Stomach (tissue), 9 donors: ENCODE results near the gene NEU2. TPM values are rescaled to one million over a fixed set of nuclear protein-coding genes. Genes with fewer than 3 reads are reported as not detected.

Experiments used
- DNase-seq, 2 donors: peaks; one replicate each; pipeline versions ENCODE4 v3.0.0 to v3.0.0-alpha.2; 2013 to 2019
- H3K27ac ChIP-seq, 5 donors: fragments of 200-600 bp in 4 of 5; sonication (generic) in 4 of 5; one replicate each; pipeline ENCODE4 v1.5.1; 2013 to 2019; ENCODE audit warnings: mild to moderate bottlenecking in 1 of 5, moderate library complexity in 1 of 5
- H3K27me3 ChIP-seq, 3 donors: fragments of 200-600 bp; sonication (generic); one replicate each; pipeline ENCODE4 v1.5.1; 2017 to 2019; ENCODE audit warnings: mixed run types in 1 of 3
- H3K36me3 ChIP-seq, 4 donors: fragments of 200-600 bp; sonication (generic); 1 replicate in 3 of 4; 2 replicates in 1 of 4; pipeline ENCODE4 v1.5.1; 2016 to 2019
- H3K4me1 ChIP-seq, 4 donors: fragments of 200-600 bp; sonication (generic); one replicate each; pipeline ENCODE4 v1.5.1; 2016 to 2019
- H3K4me3 ChIP-seq, 4 donors: fragments of 200-600 bp; sonication (generic) in 3 of 4; one replicate each; pipeline ENCODE4 v1.5.1; 2016 to 2019; ENCODE audit warnings: mild to moderate bottlenecking in 1 of 4
- H3K9me3 ChIP-seq, 4 donors: fragments of 200-600 bp; sonication (generic); one replicate each; pipeline ENCODE4 v1.5.1; 2016 to 2019
- CTCF ChIP-seq, 7 experiments: fragments of 450-650 bp in 4 of 7; fragments of 200-600 bp in 3 of 7; sonication (generic) in 3 of 7; IDR thresholded peaks; one replicate each; pipeline ENCODE4 v1.5.1; 2016 to 2019; ENCODE audit warnings: antibody characterized with exemption in 7 of 7, control low read depth in 2 of 7, mild to moderate bottlenecking in 1 of 7
- EP300 ChIP-seq: sonication (generic); formaldehyde crosslinking; IDR thresholded peaks from one replicate; pipeline ENCODE4 v1.6.1; 2017; ENCODE audit warnings: antibody characterized with exemption
- POLR2A ChIP-seq, 4 donors: fragments of 450-650 bp; IDR thresholded peaks; one replicate each; pipeline ENCODE4 v1.6.1; 2016; ENCODE audit warnings: antibody characterized with exemption in 4 of 4, control low read depth in 2 of 4, mild to moderate bottlenecking in 1 of 4, moderate library complexity in 1 of 4
- POLR2AphosphoS5 ChIP-seq, 3 donors: sonication (generic); formaldehyde crosslinking; IDR thresholded peaks; one replicate each; pipeline ENCODE4 v1.6.1; 2016; ENCODE audit warnings: antibody characterized with exemption in 3 of 3
- WGBS, 5 donors: extraction: QIAGEN DNeasy Blood & Tissue Kit in 3 of 5; methylation state at CpG; one replicate each; pipeline versions ENCODE4 v1.1.5 to v1.1.7; 2013 to 2018; 5-methylcytosine and 5-hydroxymethylcytosine counted together
- intact Hi-C: fragments of 100-400 bp; cut with DNase I; formaldehyde crosslinking; loops from one replicate; pipeline ENCODE4 v1.15.1; 2023; ENCODE audit warnings: low total_unique reads
- polyA plus RNA-seq, 3 donors: library from polyadenylated mRNA; stranded (reverse); fragments of 200-250 nt; gene quantifications; one replicate each; pipeline ENCODE4 v1.2.3, GENCODE V29; 2013
- total RNA-seq, 5 donors: library from RNA; depleted of rRNA; stranded (reverse); fragments of >200 nt; gene quantifications; one replicate each; pipeline versions ENCODE4 v1.1.0 to v1.2.3, GENCODE V29; 2014 to 2016
- donor health status: healthy with polysubstance abuse.
- donor health status: Bipolar disorder and iron deficiency.
- donor health status: healthy.

Gene NEU2
- total and polyA plus RNA-seq, 8 donors: not detected

- H3K9me3 ChIP-seq: no peaks in the 10 kb centered on the region
- TF ChIP-seq POLR2AphosphoS5 (IDR thresholded peaks at IDR 0.05) (no peak), EP300 (no peak), CTCF (IDR thresholded peaks at IDR 0.05) (no peak), POLR2A (IDR thresholded peaks at IDR 0.05) (no peak)
- H3K4me1 ChIP-seq: no peaks in the 10 kb centered on the region
- intact Hi-C loops: no loop called here
- no peak overlapping the region for H3K4me3 ChIP-seq
- peaks cover 0 to 12% (median 0%) of the 10 kb centered on the region in 3 donors for H3K27me3 ChIP-seq
- H3K27ac ChIP-seq: no peak overlapping the region
- WGBS, 5 donors: 61 to 73% (median 68%) methylated on average over 8 of the region's 8 CpGs
- no peaks in the 10 kb centered on the region for H3K36me3 ChIP-seq
- DNase-seq: no peak
Observed at GRCh38 chr2:233039212-233039845, 6.9 kb downstream of the NEU2 start.

GRCh38 chr2:233039846-233040530 lies 7.5 kb downstream of the NEU2 start:
- no peak for TF ChIP-seq EP300
- no peak for TF ChIP-seq POLR2A (IDR thresholded peaks at IDR 0.05)
- Histone ChIP-seq H3K27ac (no peak overlapping the region), H3K9me3 (no peaks in the 10 kb centered on the region), H3K27me3 (peaks cover 0 to 12% (median 0%) of the 10 kb centered on the region in 3 donors), H3K4me3 (no peak overlapping the region), H3K36me3 (no peaks in the 10 kb centered on the region), H3K4me1 (no peaks in the 10 kb centered on the region)
- intact Hi-C loops: no loop called here
- no peak for DNase-seq
- 85 to 94% (median 90%) methylated on average over 10 of the region's 10 CpGs for WGBS, 5 donors

- WGBS, 5 donors: 73 to 88% (median 78%) methylated on average over 4 of the region's 4 CpGs
- Histone ChIP-seq H3K4me1 (no peaks in the 10 kb centered on the region), H3K36me3 (no peaks in the 10 kb centered on the region), H3K9me3 (no peaks in the 10 kb centered on the region), H3K27me3 (peaks cover 0 to 12% (median 0%) of the 10 kb centered on the region in 3 donors), H3K27ac (no peak overlapping the region), H3K4me3 (no peak overlapping the region)
- DNase-seq: no peak
- TF ChIP-seq POLR2AphosphoS5 (IDR thresholded peaks at IDR 0.05) (no peak), CTCF (IDR thresholded peaks at IDR 0.05) (no peak), EP300 (no peak), POLR2A (IDR thresholded peaks at IDR 0.05) (no peak)
- intact Hi-C loops: no loop called here
Observed at GRCh38 chr2:233040571-233040970, 8.1 kb downstream of the NEU2 start.

GRCh38 chr2:233041722-233042323 lies 9.4 kb downstream of the NEU2 start:
- intact Hi-C loops: no loop called here
- 77 to 85% (median 81%) methylated on average over 10 of the region's 10 CpGs for WGBS, 5 donors
- DNase-seq: no peak
- TF ChIP-seq POLR2AphosphoS5 (IDR thresholded peaks at IDR 0.05) (no peak), EP300 (no peak), CTCF (IDR thresholded peaks at IDR 0.05) (no peak), POLR2A (IDR thresholded peaks at IDR 0.05) (no peak)
- H3K27ac ChIP-seq: no peak overlapping the region
- H3K9me3 ChIP-seq: no peaks in the 10 kb centered on the region
- peaks cover 0 to 12% (median 0%) of the 10 kb centered on the region in 3 donors for H3K27me3 ChIP-seq
- no peaks in the 10 kb centered on the region for H3K36me3 ChIP-seq
- no peaks in the 10 kb centered on the region for H3K4me1 ChIP-seq
- H3K4me3 ChIP-seq: no peak overlapping the region
